IMR-90 (cell line): ENCODE data around the gene VAT1L. TPM values are rescaled to one million over a fixed set of nuclear protein-coding genes. Genes with fewer than 3 reads are reported as not detected.

ENCODE experiments used
- ATAC-seq: fragments of 200-7000 bp; cut with Tn5 transposase; 2 replicates; pipeline ENCODE4 v1.9.1; 2020; ENCODE audit warnings: low read depth, mild to moderate bottlenecking, moderate library complexity
- BruUV-seq: library from RNA; stranded (reverse); fragments of 400-500 nt; replicated peaks from 2 replicates; lab custom pipeline; 2021; lab: Mats Ljungman, UMichigan
- CTCF ChIA-PET: fragments of 300-600 bp; formaldehyde crosslinking; extraction: SDS; loops from one replicate; lab custom pipeline; 2021; ENCODE audit warnings: antibody characterized with exemption; lab: Yijun Ruan, JAX
- POLR2A ChIA-PET: fragments of 300-600 bp; sonication (Branson Sonifier 250); formaldehyde crosslinking; loops from one replicate; lab custom pipeline; 2022; ENCODE audit warnings: antibody characterized with exemption; ENCODE audit not compliant: unreplicated experiment; lab: Charles Lee
- DNase-seq: peaks from one replicate; pipeline ENCODE4 v3.0.0; 2013
- H2AFZ ChIP-seq: replicated peaks from 2 replicates; pipeline ENCODE3; 2013; ENCODE audit warnings: low read length, mild to moderate bottlenecking; ENCODE audit not compliant: poor library complexity
- H2AK5ac ChIP-seq: 2 replicates; pipeline ENCODE4 v1.6.1; 2013; ENCODE audit warnings: low read depth, low read length, inconsistent platforms
- H2AK9ac ChIP-seq: replicated peaks from 2 replicates; pipeline ENCODE3; 2013; ENCODE audit warnings: mild to moderate bottlenecking, low read depth, low read length, moderate library complexity; ENCODE audit not compliant: poor library complexity
- H2BK120ac ChIP-seq: 2 replicates; pipeline ENCODE4 v1.6.1; 2013; ENCODE audit warnings: low read depth, low read length, inconsistent platforms
- H2BK15ac ChIP-seq: 3 replicates; pipeline ENCODE4 v1.6.1; 2013; ENCODE audit warnings: low read depth, low read length, inconsistent platforms
- H2BK20ac ChIP-seq: 2 replicates; pipeline ENCODE4 v1.6.1; 2013; ENCODE audit warnings: low read depth, mild to moderate bottlenecking, inconsistent platforms, low read length, moderate library complexity
- H2BK5ac ChIP-seq: 2 replicates; pipeline ENCODE4 v1.6.1; 2013; ENCODE audit warnings: mild to moderate bottlenecking, low read depth, low read length, inconsistent platforms; ENCODE audit not compliant: poor library complexity, severe bottlenecking
- H3K14ac ChIP-seq: replicated peaks from 2 replicates; pipeline ENCODE4 v1.6.1; 2013; ENCODE audit warnings: low read depth, low read length, inconsistent platforms
- H3K18ac ChIP-seq: 2 replicates; pipeline ENCODE4 v1.6.1; 2013; ENCODE audit warnings: low read depth, low read length, control low read depth
- H3K23ac ChIP-seq: 2 replicates; pipeline ENCODE4 v1.6.1; 2013; ENCODE audit warnings: low read depth, low read length, inconsistent platforms
- H3K27ac ChIP-seq: 2 replicates; pipeline ENCODE4 v1.5.1; 2013; ENCODE audit warnings: mild to moderate bottlenecking, control low read depth, low read length; ENCODE audit not compliant: insufficient read depth
- H3K27me3 ChIP-seq: 2 replicates; pipeline ENCODE4 v1.6.1; 2013; ENCODE audit warnings: low read length; ENCODE audit not compliant: control insufficient read depth, insufficient read depth
- H3K36me3 ChIP-seq: 2 replicates; pipeline ENCODE4 v1.6.1; 2013; ENCODE audit warnings: low read length, mixed read lengths; ENCODE audit not compliant: control insufficient read depth, insufficient read depth
- H3K4ac ChIP-seq: 2 replicates; pipeline ENCODE4 v1.6.1; 2013; ENCODE audit warnings: low read depth, low read length, inconsistent platforms
- H3K4me1 ChIP-seq: 2 replicates; pipeline ENCODE4 v1.6.1; 2013; ENCODE audit warnings: low read length, mixed read lengths; ENCODE audit not compliant: control insufficient read depth, insufficient read depth
- H3K4me2 ChIP-seq: 2 replicates; pipeline ENCODE4 v1.6.1; 2013; ENCODE audit warnings: low read depth, mild to moderate bottlenecking, control low read depth, low read length, moderate library complexity
- H3K4me3 ChIP-seq: 2 replicates; pipeline ENCODE4 v1.5.1; 2013; ENCODE audit warnings: low read depth, mild to moderate bottlenecking, control low read depth, low read length, moderate library complexity; ENCODE audit not compliant: insufficient read depth
- H3K56ac ChIP-seq: 2 replicates; pipeline ENCODE4 v1.6.1; 2013; ENCODE audit warnings: low read length, inconsistent platforms; ENCODE audit not compliant: insufficient read depth; ENCODE audit errors: extremely low read depth
- H3K79me1 ChIP-seq, 2 experiments: 2 replicates each; pipeline ENCODE4 v1.6.1; 2013; ENCODE audit warnings: low read length in 2 of 2, inconsistent platforms in 1 of 2, low read depth in 1 of 2
- H3K9ac ChIP-seq: 2 replicates; pipeline ENCODE4 v1.6.1; 2013; ENCODE audit warnings: low read depth, low read length, control low read depth
- H3K9me1 ChIP-seq: 2 replicates; pipeline ENCODE4 v1.6.1; 2013; ENCODE audit warnings: low read length, inconsistent platforms; ENCODE audit not compliant: insufficient read depth
- H3K9me3 ChIP-seq: 2 replicates; pipeline ENCODE4 v1.6.1; 2013; ENCODE audit warnings: low read length; ENCODE audit not compliant: control insufficient read depth, insufficient read depth
- H4K20me1 ChIP-seq: 2 replicates; pipeline ENCODE4 v1.6.1; 2013; ENCODE audit warnings: low read length, inconsistent platforms; ENCODE audit not compliant: insufficient read depth
- H4K5ac ChIP-seq: 2 replicates; pipeline ENCODE4 v1.6.1; 2013; ENCODE audit warnings: mild to moderate bottlenecking, low read depth, low read length, control low read depth
- H4K8ac ChIP-seq, 2 experiments: 2 replicates each; pipeline ENCODE4 v1.6.1; 2013; ENCODE audit warnings: low read depth in 2 of 2, low read length in 2 of 2, control low read depth in 1 of 2, inconsistent platforms in 1 of 2
- H4K91ac ChIP-seq: 2 replicates; pipeline ENCODE4 v1.6.1; 2013; ENCODE audit warnings: low read depth, low read length, inconsistent platforms; ENCODE audit not compliant: insufficient read depth
- POLR2A ChIP-seq: IDR thresholded peaks from 2 replicates; pipeline ENCODE4 v1.6.1; 2012; ENCODE audit warnings: mild to moderate bottlenecking, low read depth, low read length
- WGBS, 2 experiments: methylation state at CpG; one replicate each; pipeline versions ENCODE4 v1.1.5 to v1.1.7; 2013; ENCODE audit warnings: missing lambda C conversion rate in 2 of 2; ENCODE audit not compliant: insufficient read length in 1 of 2; ENCODE audit errors: extremely low coverage in 2 of 2; 5-methylcytosine and 5-hydroxymethylcytosine counted together
- dilution Hi-C: fragments of 300-500 bp; cut with HindIII; formaldehyde crosslinking; loops from one replicate; pipeline ENCODE4 v1.14.3; 2018; ENCODE audit warnings: low sequenced_read_pairs; ENCODE audit not compliant: unreplicated experiment
- in situ Hi-C: fragments of 300-500 bp; cut with MboI; formaldehyde crosslinking; loops from 3 replicates; pipeline ENCODE4 v1.14.3; 2019; ENCODE audit warnings: low sequenced_read_pairs, inconsistent platforms, mixed read lengths
- intact Hi-C: fragments of 100-400 bp; cut with micrococcal nuclease; formaldehyde crosslinking; loops from 2 replicates; pipeline ENCODE4 v1.10.0; 2022
- polyA plus RNA-seq, 3 experiments: library from polyadenylated mRNA; depleted of rRNA; stranded (reverse); fragments of >200 nt; gene quantifications; 2 replicates each; pipeline ENCODE4 v1.2.3, GENCODE V29; 2012; ENCODE audit warnings: low replicate concordance in 1 of 3
- total RNA-seq: library from RNA; depleted of rRNA; stranded (reverse); fragments of >200 nt; gene quantifications from 2 replicates; pipeline ENCODE4 v1.2.3, GENCODE V29; 2012

VAT1L gene
- total and polyA plus RNA-seq, 2 of the 4 experiments (the other 2 are of a cell fraction), result 15.4 to 18.5 TPM

- Histone ChIP-seq H2AK9ac (no peak overlapping the region), H2AK5ac (peak overlapping the region; percentile 13; the same call in 1 of the 2 replicates), H4K8ac (no peak overlapping the region), H2BK15ac (no peak overlapping the region), H3K27ac (no peak overlapping the region), H3K56ac (no peak overlapping the region), H3K79me1 (no peaks in the 10 kb centered on the region), H3K9ac (no peak overlapping the region), H3K23ac (no peak overlapping the region), H3K4me2 (no peak overlapping the region), H4K5ac (no peak overlapping the region), H3K36me3 (no peaks in the 10 kb centered on the region; the same call in 1 of the 2 replicates), H2AFZ (no peak overlapping the region), H3K4me3 (no peak overlapping the region), H3K27me3 (no peaks in the 10 kb centered on the region), H3K9me1 (no peaks in the 10 kb centered on the region; the same call in 1 of the 2 replicates), H3K4me1 (peaks cover 4% of the 10 kb centered on the region; the same call in 1 of the 2 replicates), H3K14ac (no peak overlapping the region), H2BK20ac (no peak overlapping the region), H3K18ac (no peak overlapping the region), H2BK120ac (no peak overlapping the region), H3K4ac (no peak overlapping the region), H2BK5ac (no peak overlapping the region), H4K20me1 (no peaks in the 10 kb centered on the region), H3K9me3 (no peaks in the 10 kb centered on the region), H4K91ac (no peak overlapping the region)
- POLR2A ChIA-PET, result no interaction called here
- no peak for DNase-seq
- no peak for TF ChIP-seq POLR2A
- CTCF ChIA-PET, result no interaction called here
- peak; percentile 61 for ATAC-seq
- 72% methylated on average over 5 of the region's 13 CpGs; no CpG with 5 or more reads in 1 of the 2 experiments for WGBS, 2 experiments
- dilution Hi-C loops (no loop called here), in situ Hi-C loops (no loop called here), intact Hi-C loops (no loop called here)
- no TSS peak for BruUV-seq
Observed at GRCh38 chr16:77869997-77870813, 81.8 kb downstream of the VAT1L start.
